Spleen (tissue), 11 donors: ENCODE results near the gene DCDC1. TPM values are rescaled to one million over a fixed set of nuclear protein-coding genes. Genes with fewer than 3 reads are reported as not detected.

Source experiments
- DNase-seq: peaks from one replicate; pipeline ENCODE4 v3.0.0-alpha.2; 2020
- H3K27ac ChIP-seq, 8 donors: fragments of 200-600 bp; sonication (generic) in 7 of 8; 1 replicate in 4 of 8; 2 replicates in 4 of 8; pipeline versions ENCODE4 v1.5.0 to v1.8.0; 2016 to 2021; ENCODE audit warnings: inconsistent platforms in 4 of 8, mild to moderate bottlenecking in 4 of 8, moderate library complexity in 1 of 8
- H3K27me3 ChIP-seq, 7 donors: fragments of 200-600 bp; sonication (generic) in 6 of 7; replicated peaks in 1 of 7; 1 replicate in 4 of 7; 2 replicates in 3 of 7; pipeline versions ENCODE4 v1.5.0 to v1.8.0; 2016 to 2021; ENCODE audit warnings: inconsistent platforms in 3 of 7, mild to moderate bottlenecking in 1 of 7
- H3K36me3 ChIP-seq, 6 donors: fragments of 200-600 bp; sonication (generic) in 5 of 6; 1 replicate in 4 of 6; 2 replicates in 2 of 6; pipeline versions ENCODE4 v1.5.0 to v1.8.0; 2016 to 2021; ENCODE audit warnings: inconsistent platforms in 2 of 6
- H3K4me1 ChIP-seq, 6 donors: fragments of 200-600 bp; sonication (generic) in 5 of 6; 1 replicate in 3 of 6; 2 replicates in 3 of 6; pipeline versions ENCODE4 v1.5.0 to v1.8.0; 2016 to 2021; ENCODE audit warnings: inconsistent platforms in 3 of 6
- H3K4me3 ChIP-seq, 8 donors: fragments of 200-600 bp; sonication (generic) in 7 of 8; 1 replicate in 4 of 8; 2 replicates in 4 of 8; pipeline versions ENCODE4 v1.5.0 to v1.8.0; 2016 to 2021; ENCODE audit warnings: inconsistent platforms in 4 of 8, mild to moderate bottlenecking in 4 of 8, moderate library complexity in 2 of 8
- H3K9me3 ChIP-seq, 8 donors: fragments of 200-600 bp; sonication (generic) in 7 of 8; 1 replicate in 4 of 8; 2 replicates in 4 of 8; pipeline versions ENCODE4 v1.5.0 to v1.8.0; 2016 to 2021; ENCODE audit warnings: inconsistent platforms in 4 of 8
- CTCF ChIP-seq, 11 experiments: fragments of 200-600 bp in 7 of 11; fragments of 450-650 bp in 4 of 11; sonication (generic) in 4 of 11; IDR thresholded peaks in 8 of 11; conservative IDR thresholded peaks in 3 of 11; 1 replicate in 7 of 11; 2 replicates in 4 of 11; pipeline versions ENCODE4 v1.4.0 to v1.8.0; 2016 to 2021; ENCODE audit warnings: antibody characterized with exemption in 11 of 11, inconsistent platforms in 4 of 11, mild to moderate bottlenecking in 1 of 11
- POLR2A ChIP-seq, 3 donors: fragments of 450-650 bp; IDR thresholded peaks; one replicate each; pipeline ENCODE4 v1.5.1; 2017; ENCODE audit warnings: antibody characterized with exemption in 3 of 3, mild to moderate bottlenecking in 1 of 3
- POLR2AphosphoS5 ChIP-seq, 3 donors: sonication (generic); formaldehyde crosslinking; IDR thresholded peaks; one replicate each; pipeline ENCODE4 v1.5.1; 2017; ENCODE audit warnings: antibody characterized with exemption in 3 of 3
- WGBS, 5 donors: extraction: QIAGEN DNeasy Blood & Tissue Kit in 3 of 5; methylation state at CpG; one replicate each; pipeline versions ENCODE4 v1.1.5 to v1.1.7; 2013 to 2018; 5-methylcytosine and 5-hydroxymethylcytosine counted together
- intact Hi-C: fragments of 100-400 bp; cut with DNase I; formaldehyde crosslinking; loops from one replicate; pipeline ENCODE4 v1.15.0; 2023; ENCODE audit warnings: low total_unique reads
- polyA plus RNA-seq, 3 donors: library from polyadenylated mRNA; stranded (reverse); fragments of 200-250 nt; gene quantifications; one replicate each; pipeline ENCODE4 v1.2.1, GENCODE V29; 2013
- total RNA-seq, 7 donors: library from RNA; depleted of rRNA in 3 of 7; stranded (reverse); fragments of >200 nt in 3 of 7; fragmentation: NEBNext Ultra II Directional in 4 of 7; extraction: Animal tissue kit (Norgen Biotek cat#: 25700) in 4 of 7; gene quantifications; one replicate each; pipeline versions ENCODE4 v1.1.0 to v1.2.1, GENCODE V29; 2016 to 2021
- donor health status: healthy with polysubstance abuse.
- donor health status: DM: no; HTN: no; CAD: no; lungs with moderate emphysema.
- donor health status: DM: no; HTN: no; CAD: no.
- donor health status: Bipolar disorder and iron deficiency.
- donor health status: healthy.
- donor health status: DM: no; HTN: no; CAD: no.
- donor health status: DM: yes; HTN: yes; CAD: no.

DCDC1 gene
- total and polyA plus RNA-seq, 10 donors = 0.03 to 0.88 (median 0.25) TPM; not detected in 6

- WGBS, 5 donors = 69 to 75% (median 71%) methylated on average over 6 of the region's 6 CpGs
These were observed 430.7 kb downstream of the DCDC1 start for GRCh38 chr11:30938810-30939209.

GRCh38 chr11:30938171-30938570, 431.4 kb downstream of the DCDC1 start:
- Histone ChIP-seq H3K4me3 (no peak overlapping the region), H3K9me3 (peaks cover 0 to 31% (median 20%) of the 10 kb centered on the region in 8 donors), H3K27me3 (no peaks in the 10 kb centered on the region), H3K27ac (no peak overlapping the region), H3K4me1 (no peaks in the 10 kb centered on the region), H3K36me3 (no peaks in the 10 kb centered on the region)
- intact Hi-C loops = no loop called here
- WGBS, 5 donors = 9 to 17% (median 13%) methylated on average over 5 of the region's 5 CpGs
- no peak for TF ChIP-seq CTCF (IDR thresholded peaks at IDR 0.05 in 8 of 11, conservative IDR thresholded peaks at IDR 0.05 in 3 of 11)
- TF ChIP-seq POLR2A (IDR thresholded peaks at IDR 0.05) = no peak
- no peak for TF ChIP-seq POLR2AphosphoS5 (IDR thresholded peaks at IDR 0.05)
- DNase-seq = no peak

More at GRCh38 chr11:30938810-30939209, 430.7 kb downstream of the DCDC1 start:
- no peaks in the 10 kb centered on the region for H3K4me1 ChIP-seq
- no peak overlapping the region for H3K4me3 ChIP-seq
- no peaks in the 10 kb centered on the region for H3K27me3 ChIP-seq
- H3K9me3 ChIP-seq = peaks cover 0 to 31% (median 20%) of the 10 kb centered on the region in 8 donors
- DNase-seq = no peak
- H3K36me3 ChIP-seq = no peaks in the 10 kb centered on the region
- TF ChIP-seq POLR2A (IDR thresholded peaks at IDR 0.05) = no peak
- no peak for TF ChIP-seq CTCF (IDR thresholded peaks at IDR 0.05 in 8 of 11, conservative IDR thresholded peaks at IDR 0.05 in 3 of 11)
- TF ChIP-seq POLR2AphosphoS5 (IDR thresholded peaks at IDR 0.05) = no peak
- no peak overlapping the region for H3K27ac ChIP-seq
- intact Hi-C loops = no loop called here

- Histone ChIP-seq H3K9me3 (peaks cover 0 to 30% (median 20%) of the 10 kb centered on the region in 8 donors), H3K27me3 (no peaks in the 10 kb centered on the region), H3K27ac (no peak overlapping the region), H3K36me3 (no peaks in the 10 kb centered on the region), H3K4me3 (no peak overlapping the region), H3K4me1 (no peaks in the 10 kb centered on the region)
- DNase-seq = no peak
- intact Hi-C loops = no loop called here
- TF ChIP-seq POLR2AphosphoS5 (IDR thresholded peaks at IDR 0.05) (no peak), POLR2A (IDR thresholded peaks at IDR 0.05) (no peak), CTCF (IDR thresholded peaks at IDR 0.05 in 8 of 11, conservative IDR thresholded peaks at IDR 0.05 in 3 of 11) (no peak)
- 79 to 89% (median 83%) methylated on average over 2 of the region's 2 CpGs for WGBS, 5 donors
These were observed 433.0 kb downstream of the DCDC1 start for GRCh38 chr11:30936491-30936890.

GRCh38 chr11:30935861-30936260, 433.7 kb downstream of the DCDC1 start:
- H3K27me3 ChIP-seq = no peaks in the 10 kb centered on the region
- no peak for TF ChIP-seq CTCF (IDR thresholded peaks at IDR 0.05 in 8 of 11, conservative IDR thresholded peaks at IDR 0.05 in 3 of 11)
- TF ChIP-seq POLR2A (IDR thresholded peaks at IDR 0.05) = no peak
- no peak for TF ChIP-seq POLR2AphosphoS5 (IDR thresholded peaks at IDR 0.05)
- WGBS, 5 donors = 78 to 87% (median 83%) methylated on average over 2 of the region's 2 CpGs
- peaks cover 0 to 23% (median 15%) of the 10 kb centered on the region in 8 donors for H3K9me3 ChIP-seq
- H3K36me3 ChIP-seq = no peaks in the 10 kb centered on the region
- H3K4me1 ChIP-seq = no peaks in the 10 kb centered on the region
- H3K27ac ChIP-seq = no peak overlapping the region
- intact Hi-C loops = no loop called here
- no peak for DNase-seq
- no peak overlapping the region for H3K4me3 ChIP-seq
